GM19025 (cell line): ENCODE measurements around the gene DGKE.

Source experiments
- ATAC-seq: cut with Tn5 transposase; IDR thresholded peaks from one replicate; pipeline ENCODE4 v1.9.1; 2021; ENCODE audit warnings: mild to moderate bottlenecking, low read depth, moderate library complexity; ENCODE audit not compliant: unreplicated experiment

Gene DGKE

GRCh38 chr17:56812901-56813388 lies 21.0 kb upstream of the DGKE start:
- no peak for ATAC-seq

GRCh38 chr17:56815711-56816110 lies 18.2 kb upstream of the DGKE start:
- ATAC-seq, result no peak

GRCh38 chr17:56817066-56817465 lies 16.9 kb upstream of the DGKE start:
- no peak for ATAC-seq

- no peak for ATAC-seq
Measured at GRCh38 chr17:56819030-56819429, 14.9 kb upstream of the DGKE start.

GRCh38 chr17:56819431-56820145 lies 14.4 kb upstream of the DGKE start:
- no peak for ATAC-seq

- no peak for ATAC-seq
Measured at GRCh38 chr17:56820207-56820606, 13.7 kb upstream of the DGKE start.

GRCh38 chr17:56821847-56822534 lies 12.0 kb upstream of the DGKE start:
- ATAC-seq, result peak; percentile 47

- ATAC-seq, result no peak
Measured at GRCh38 chr17:56822725-56823124, 11.2 kb upstream of the DGKE start.

GRCh38 chr17:56823848-56824247 lies 10.1 kb upstream of the DGKE start:
- no peak for ATAC-seq

GRCh38 chr17:56824503-56824902 lies 9.4 kb upstream of the DGKE start:
- no peak for ATAC-seq

GRCh38 chr17:56826611-56827414 lies 7.1 kb upstream of the DGKE start:
- ATAC-seq, result no peak

GRCh38 chr17:56830726-56831368 lies 3.1 kb upstream of the DGKE start:
- no peak for ATAC-seq

GRCh38 chr17:56831369-56832095 lies 2.4 kb upstream of the DGKE start:
- ATAC-seq, result no peak

- ATAC-seq, result no peak
Measured at GRCh38 chr17:56832446-56832845, 1.5 kb upstream of the DGKE start.

- ATAC-seq, result peak; percentile 46
Measured at GRCh38 chr17:56833057-56833808, 718 bp upstream of the DGKE start.

- ATAC-seq, result peak; percentile 24
Measured at GRCh38 chr17:56834380-56835263, 671 bp downstream of the DGKE start.

GRCh38 chr17:56835264-56835585 lies 1.3 kb downstream of the DGKE start:
- ATAC-seq, result no peak

GRCh38 chr17:56838687-56839086 lies 4.7 kb downstream of the DGKE start:
- ATAC-seq, result no peak

- no peak for ATAC-seq
Measured at GRCh38 chr17:56842577-56842976, 8.6 kb downstream of the DGKE start.
